ENCODE data around the gene PARD3. TPM values are rescaled to one million over a fixed set of nuclear protein-coding genes. Genes with fewer than 3 reads are reported as not detected.

The PARD3 gene
- polyA plus RNA-seq, 3 donors: 0.51 TPM; not detected in 2

- Histone ChIP-seq H3K4me2 (replicated peaks; ENCODE audit: extremely low read depth, low read length, poor library complexity, severe bottlenecking) (no peak overlapping the region), H3K9ac (ENCODE audit: insufficient read depth, low read length, poor library complexity, severe bottlenecking) (no peak overlapping the region), H3K4me1 (ENCODE audit: control insufficient read depth in 1 of 2, insufficient read depth in 2 of 2, low read length in 2 of 2) (no peaks in the 10 kb centered on the region), H3K36me3 (replicated peaks in 1 of 2; ENCODE audit: control insufficient read depth in 1 of 2, insufficient read depth in 2 of 2, low read length in 2 of 2) (no peaks in the 10 kb centered on the region), H3K79me2 (ENCODE audit: insufficient read depth, low read length) (no peaks in the 10 kb centered on the region), H3K27ac (ENCODE audit: low read depth in 1 of 2, low read length in 2 of 2) (no peak overlapping the region), H3K9me3 (replicated peaks in 1 of 2; ENCODE audit: control insufficient read depth in 1 of 2, insufficient read depth in 1 of 2, low read length in 2 of 2) (no peaks in the 10 kb centered on the region), H3K4me3 (replicated peaks in 1 of 3; ENCODE audit: low read depth in 2 of 3, low read length in 3 of 3) (no peak overlapping the region), H4K20me1 (ENCODE audit: insufficient read depth, low read length) (no peaks in the 10 kb centered on the region), H3K27me3 (ENCODE audit: control insufficient read depth in 2 of 2, insufficient read depth in 2 of 2, low read length in 2 of 2) (peaks cover 3% of the 10 kb centered on the region in 2 donors), H2AFZ (ENCODE audit: insufficient read depth, low read depth, low read length, poor library complexity, severe bottlenecking) (no peak overlapping the region)
- TF ChIP-seq CTCF (IDR thresholded peaks at IDR 0.05): no peak
- intact Hi-C loops (cut with micrococcal nuclease): no loop called here
- no peak overlapping the region for H3K27ac Mint-ChIP-seq
- no CpG with 5 or more reads among the region's 2 CpGs for WGBS (ENCODE audit: insufficient coverage)
- DNase-seq: no peak
- no peaks in the 10 kb centered on the region for H3K4me1 Mint-ChIP-seq
- no peak overlapping the region for H3K4me3 Mint-ChIP-seq
- H3K36me3 Mint-ChIP-seq: no peaks in the 10 kb centered on the region
- H3K27me3 Mint-ChIP-seq (ENCODE audit: low read depth in 3 of 3): peaks cover 8 to 9% (median 9%) of the 10 kb centered on the region in 3 donors
- H3K9me3 Mint-ChIP-seq: no peaks in the 10 kb centered on the region
Observed at GRCh38 chr10:34776090-34776690, 38.9 kb downstream of the PARD3 start.

- no peaks in the 10 kb centered on the region for H3K4me1 Mint-ChIP-seq
- DNase-seq: no peak
- no peak overlapping the region for H3K9ac ChIP-seq (ENCODE audit: insufficient read depth, low read length, poor library complexity, severe bottlenecking)
- H3K4me3 ChIP-seq (replicated peaks in 1 of 3; ENCODE audit: low read depth in 2 of 3, low read length in 3 of 3): no peak overlapping the region
- H3K9me3 Mint-ChIP-seq: no peaks in the 10 kb centered on the region
- no peaks in the 10 kb centered on the region for H4K20me1 ChIP-seq (ENCODE audit: insufficient read depth, low read length)
- no peak for TF ChIP-seq CTCF (IDR thresholded peaks at IDR 0.05)
- H3K79me2 ChIP-seq (ENCODE audit: insufficient read depth, low read length): no peaks in the 10 kb centered on the region
- no peak overlapping the region for H3K27ac ChIP-seq (ENCODE audit: low read depth in 1 of 2, low read length in 2 of 2)
- H3K36me3 Mint-ChIP-seq: no peaks in the 10 kb centered on the region
- H3K4me1 ChIP-seq (ENCODE audit: control insufficient read depth in 1 of 2, insufficient read depth in 2 of 2, low read length in 2 of 2): no peaks in the 10 kb centered on the region
- H3K4me2 ChIP-seq (replicated peaks; ENCODE audit: extremely low read depth, low read length, poor library complexity, severe bottlenecking): no peak overlapping the region
- H3K4me3 Mint-ChIP-seq: no peak overlapping the region
- H3K36me3 ChIP-seq (replicated peaks in 1 of 2; ENCODE audit: control insufficient read depth in 1 of 2, insufficient read depth in 2 of 2, low read length in 2 of 2): no peaks in the 10 kb centered on the region
- intact Hi-C loops (cut with micrococcal nuclease): no loop called here
- 100% methylated on average over 2 of the region's 3 CpGs for WGBS (ENCODE audit: insufficient coverage)
- no peaks in the 10 kb centered on the region for H3K9me3 ChIP-seq (replicated peaks in 1 of 2; ENCODE audit: control insufficient read depth in 1 of 2, insufficient read depth in 1 of 2, low read length in 2 of 2)
- no peak overlapping the region for H3K27ac Mint-ChIP-seq
- peaks cover 2 to 4% (median 3%) of the 10 kb centered on the region in 3 donors for H3K27me3 Mint-ChIP-seq (ENCODE audit: low read depth in 3 of 3)
- H2AFZ ChIP-seq (ENCODE audit: insufficient read depth, low read depth, low read length, poor library complexity, severe bottlenecking): no peak overlapping the region
- H3K27me3 ChIP-seq (ENCODE audit: control insufficient read depth in 2 of 2, insufficient read depth in 2 of 2, low read length in 2 of 2): peaks cover 0 to 3% of the 10 kb centered on the region in 2 donors
Observed at GRCh38 chr10:34775044-34775637, 40.0 kb downstream of the PARD3 start.

Measured in CD14-positive monocyte (primary cell).